Astrocyte (in vitro differentiated cells and primary cell): ENCODE data around the gene NFIA. TPM values are rescaled to one million over a fixed set of nuclear protein-coding genes. Genes with fewer than 3 reads are reported as not detected.

Experiments
- DNase-seq: peaks from one replicate; pipeline ENCODE4 v3.0.0-alpha.2; 2010; ENCODE audit warnings: low read depth
- FAIRE-seq: peaks from 2 replicates; lab custom pipeline; 2011; peaks lifted over from hg19 to GRCh38; lab: Jason Lieb, UNC
- H2AFZ ChIP-seq: 2 replicates; pipeline ENCODE4 v1.6.0; 2012; ENCODE audit warnings: low read depth, low read length, inconsistent platforms
- H3K27ac ChIP-seq: 2 replicates; pipeline ENCODE4 v1.5.1; 2011; ENCODE audit warnings: low read depth, low read length, inconsistent platforms
- H3K27me3 ChIP-seq: 2 replicates; pipeline ENCODE4 v1.6.0; 2011; ENCODE audit warnings: low read length, inconsistent platforms; ENCODE audit not compliant: insufficient read depth
- H3K36me3 ChIP-seq: 2 replicates; pipeline ENCODE4 v1.5.1; 2011; ENCODE audit warnings: low read length, inconsistent platforms; ENCODE audit not compliant: insufficient read depth
- H3K4me1 ChIP-seq: 2 replicates; pipeline ENCODE4 v1.5.1; 2011; ENCODE audit warnings: low read length, inconsistent platforms; ENCODE audit not compliant: insufficient read depth
- H3K4me2 ChIP-seq: 2 replicates; pipeline ENCODE4 v1.6.0; 2012; ENCODE audit warnings: low read length, inconsistent platforms
- H3K4me3 ChIP-seq: 2 replicates; pipeline ENCODE4 v1.5.1; 2011; ENCODE audit warnings: low read depth, mild to moderate bottlenecking, low read length, inconsistent platforms; ENCODE audit not compliant: insufficient read depth
- H3K79me2 ChIP-seq: 2 replicates; pipeline ENCODE4 v1.6.0; 2012; ENCODE audit warnings: mild to moderate bottlenecking, low read length, inconsistent platforms; ENCODE audit not compliant: insufficient read depth
- H3K9ac ChIP-seq: 2 replicates; pipeline ENCODE4 v1.6.0; 2012; ENCODE audit warnings: mild to moderate bottlenecking, low read length, inconsistent platforms
- H3K9me3 ChIP-seq: 2 replicates; pipeline ENCODE4 v1.5.1; 2012; ENCODE audit warnings: low read depth, mild to moderate bottlenecking, low read length, inconsistent platforms; ENCODE audit not compliant: insufficient read depth
- H4K20me1 ChIP-seq: 2 replicates; pipeline ENCODE4 v1.6.0; 2012; ENCODE audit warnings: low read length, inconsistent platforms; ENCODE audit not compliant: insufficient read depth
- H3K27ac Mint-ChIP-seq: one replicate; pipeline ENCODE4 v1.8.0; 2021; ENCODE audit warnings: mild to moderate bottlenecking, mixed read lengths; ENCODE audit not compliant: unreplicated experiment
- H3K27me3 Mint-ChIP-seq: one replicate; pipeline ENCODE4 v1.8.0; 2021; ENCODE audit warnings: low read depth, mixed read lengths; ENCODE audit not compliant: unreplicated experiment
- H3K36me3 Mint-ChIP-seq: one replicate; pipeline ENCODE4 v1.8.0; 2021; ENCODE audit warnings: low read depth, mixed read lengths; ENCODE audit not compliant: unreplicated experiment
- H3K4me1 Mint-ChIP-seq: one replicate; pipeline ENCODE4 v1.8.0; 2021; ENCODE audit warnings: low read depth, mixed read lengths; ENCODE audit not compliant: unreplicated experiment
- H3K4me3 Mint-ChIP-seq: one replicate; pipeline ENCODE4 v1.8.0; 2021; ENCODE audit warnings: mild to moderate bottlenecking, moderate library complexity, mixed read lengths; ENCODE audit not compliant: unreplicated experiment
- H3K9me3 Mint-ChIP-seq: one replicate; pipeline ENCODE4 v1.8.0; 2021; ENCODE audit warnings: mild to moderate bottlenecking, mixed read lengths; ENCODE audit not compliant: unreplicated experiment
- EZH2 ChIP-seq: IDR thresholded peaks from 2 replicates; pipeline ENCODE4 v1.6.1; 2012; ENCODE audit warnings: mild to moderate bottlenecking, low read length, inconsistent platforms; ENCODE audit not compliant: insufficient read depth
- total RNA-seq: library from RNA; stranded (reverse); gene quantifications from 2 replicates; pipeline ENCODE4 v1.2.1, GENCODE V29; 2021
- TF ChIP-seq, protein P1 (sequence below): IDR thresholded peaks from 2 replicates; pipeline ENCODE4 v1.5.1; 2011; ENCODE audit warnings: low read depth, mild to moderate bottlenecking, inconsistent platforms, low read length, moderate library complexity; ENCODE audit not compliant: insufficient read depth

NFIA gene
- total RNA-seq, 1 donor from 2014 or later: 4.6 TPM

DNA sequence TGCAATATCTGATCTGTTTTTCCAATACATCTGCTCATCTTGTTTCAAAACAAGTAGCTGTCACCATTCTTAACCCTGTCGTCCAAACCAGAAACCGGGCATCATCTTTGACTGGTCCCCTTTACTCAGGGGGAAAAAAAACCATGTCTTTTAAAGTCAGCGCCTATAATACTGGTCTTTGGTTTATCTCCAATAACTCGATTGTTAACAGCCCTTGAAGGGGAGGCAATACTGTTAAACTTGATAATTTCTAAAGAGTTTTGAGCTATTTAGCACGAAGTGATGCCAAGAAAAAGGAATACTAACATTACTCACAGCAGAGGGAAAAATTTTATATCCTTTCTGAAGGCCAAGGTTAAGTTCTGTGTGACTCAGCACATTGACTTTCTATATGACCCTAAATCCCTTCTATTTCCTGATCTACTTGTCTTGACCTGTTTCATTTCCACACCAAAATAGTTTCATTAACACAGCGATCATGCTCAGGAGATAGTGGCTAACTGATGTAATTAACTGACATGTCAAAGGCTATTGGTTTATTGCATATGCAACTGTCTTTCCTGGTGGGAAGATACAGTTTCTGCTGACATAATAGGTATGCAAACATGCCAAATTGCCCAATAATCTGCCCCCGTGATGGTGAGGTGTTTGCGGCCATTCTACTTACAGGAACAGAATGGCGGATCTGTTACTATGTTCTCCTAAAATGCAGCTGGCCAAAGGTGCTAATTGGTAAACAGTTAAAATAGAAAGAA lies 59.1 kb downstream of the NFIA start:
- Histone ChIP-seq H3K36me3 (no peaks in the 10 kb centered on the region), H3K79me2 (no peaks in the 10 kb centered on the region), H3K27ac (no peak overlapping the region), H3K9me3 (no peaks in the 10 kb centered on the region), H4K20me1 (no peaks in the 10 kb centered on the region), H3K9ac (no peak overlapping the region), H2AFZ (no peak overlapping the region), H3K4me2 (peak overlapping the region; percentile 26), H3K4me1 (peaks cover 7% of the 10 kb centered on the region), H3K4me3 (no peak overlapping the region), H3K27me3 (no peaks in the 10 kb centered on the region)
- no peaks in the 10 kb centered on the region for H3K36me3 Mint-ChIP-seq
- H3K27me3 Mint-ChIP-seq: peaks cover 9% of the 10 kb centered on the region
- no peaks in the 10 kb centered on the region for H3K9me3 Mint-ChIP-seq
- H3K27ac Mint-ChIP-seq: no peak overlapping the region
- no peak overlapping the region for H3K4me3 Mint-ChIP-seq
- TF ChIP-seq, protein P1, sequence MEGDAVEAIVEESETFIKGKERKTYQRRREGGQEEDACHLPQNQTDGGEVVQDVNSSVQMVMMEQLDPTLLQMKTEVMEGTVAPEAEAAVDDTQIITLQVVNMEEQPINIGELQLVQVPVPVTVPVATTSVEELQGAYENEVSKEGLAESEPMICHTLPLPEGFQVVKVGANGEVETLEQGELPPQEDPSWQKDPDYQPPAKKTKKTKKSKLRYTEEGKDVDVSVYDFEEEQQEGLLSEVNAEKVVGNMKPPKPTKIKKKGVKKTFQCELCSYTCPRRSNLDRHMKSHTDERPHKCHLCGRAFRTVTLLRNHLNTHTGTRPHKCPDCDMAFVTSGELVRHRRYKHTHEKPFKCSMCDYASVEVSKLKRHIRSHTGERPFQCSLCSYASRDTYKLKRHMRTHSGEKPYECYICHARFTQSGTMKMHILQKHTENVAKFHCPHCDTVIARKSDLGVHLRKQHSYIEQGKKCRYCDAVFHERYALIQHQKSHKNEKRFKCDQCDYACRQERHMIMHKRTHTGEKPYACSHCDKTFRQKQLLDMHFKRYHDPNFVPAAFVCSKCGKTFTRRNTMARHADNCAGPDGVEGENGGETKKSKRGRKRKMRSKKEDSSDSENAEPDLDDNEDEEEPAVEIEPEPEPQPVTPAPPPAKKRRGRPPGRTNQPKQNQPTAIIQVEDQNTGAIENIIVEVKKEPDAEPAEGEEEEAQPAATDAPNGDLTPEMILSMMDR: no peak
- TF ChIP-seq EZH2: no peak
- peak; percentile 22 for DNase-seq
- peak; percentile 91 for FAIRE-seq
- peaks cover 9% of the 10 kb centered on the region for H3K4me1 Mint-ChIP-seq

DNA sequence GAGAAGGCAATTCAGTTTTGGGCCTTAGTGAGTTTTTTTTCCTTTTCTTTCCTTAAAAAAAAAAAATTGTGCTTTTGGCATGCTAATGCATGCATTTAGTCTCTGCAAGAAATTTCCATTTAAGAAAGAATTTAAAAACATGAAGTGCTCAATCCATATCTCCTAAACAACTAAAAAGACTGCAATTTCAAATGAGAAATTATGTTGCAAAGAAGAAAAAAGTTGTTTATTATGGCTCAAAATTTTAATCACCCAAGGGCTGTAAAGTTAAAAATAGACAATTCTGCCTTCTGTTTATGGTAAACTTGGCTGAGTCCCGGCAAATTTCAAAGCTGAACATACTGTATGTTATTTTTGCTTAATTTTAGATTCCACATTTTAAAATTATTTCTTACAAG lies 59.7 kb downstream of the NFIA start:
- DNase-seq (no peak), FAIRE-seq (no peak)
- Mint-ChIP-seq H3K9me3 (no peaks in the 10 kb centered on the region), H3K4me1 (peaks cover 9% of the 10 kb centered on the region), H3K36me3 (no peaks in the 10 kb centered on the region), H3K27ac (no peak overlapping the region), H3K4me3 (no peak overlapping the region), H3K27me3 (peaks cover 9% of the 10 kb centered on the region)
- Histone ChIP-seq H3K9ac (no peak overlapping the region), H3K27ac (no peak overlapping the region), H3K9me3 (no peaks in the 10 kb centered on the region), H3K36me3 (no peaks in the 10 kb centered on the region), H3K4me2 (no peak overlapping the region), H3K4me3 (no peak overlapping the region), H4K20me1 (no peaks in the 10 kb centered on the region), H3K27me3 (no peaks in the 10 kb centered on the region), H3K4me1 (peaks cover 7% of the 10 kb centered on the region), H2AFZ (no peak overlapping the region), H3K79me2 (no peaks in the 10 kb centered on the region)
- TF ChIP-seq, protein P1: no peak
- no peak for TF ChIP-seq EZH2
